ENCODE measurements around the gene OXLD1.

Gene OXLD1

GRCh38 chr17:81682565-81683207, 16.3 kb upstream of the OXLD1 start:
- DNase-seq = no peak

GRCh38 chr17:81681672-81682071, 15.3 kb upstream of the OXLD1 start:
- no peak for DNase-seq

GRCh38 chr17:81680150-81680549, 13.7 kb upstream of the OXLD1 start:
- DNase-seq = no peak

GRCh38 chr17:81676906-81677305, 10.5 kb upstream of the OXLD1 start:
- no peak for DNase-seq

- peak; percentile 34 for DNase-seq
Observed at GRCh38 chr17:81675515-81676221, 9.3 kb upstream of the OXLD1 start.

- DNase-seq = no peak
Observed at GRCh38 chr17:81673561-81674258, 7.3 kb upstream of the OXLD1 start.

- no peak for DNase-seq
Observed at GRCh38 chr17:81672954-81673353, 6.5 kb upstream of the OXLD1 start.

- no peak for DNase-seq
Observed at GRCh38 chr17:81672504-81672903, 6.1 kb upstream of the OXLD1 start.

GRCh38 chr17:81667754-81668153, 1.3 kb upstream of the OXLD1 start:
- DNase-seq = no peak

- DNase-seq = no peak
Observed at GRCh38 chr17:81666092-81666341, 388 bp downstream of the OXLD1 start.

- no peak for DNase-seq
Observed at GRCh38 chr17:81665205-81666091, 957 bp downstream of the OXLD1 start.

- no peak for DNase-seq
Observed at GRCh38 chr17:81664051-81664470, 2.3 kb downstream of the OXLD1 start.

- no peak for DNase-seq
Observed at GRCh38 chr17:81662002-81662401, 4.4 kb downstream of the OXLD1 start.

- DNase-seq = no peak
Observed at GRCh38 chr17:81660441-81660840, 6.0 kb downstream of the OXLD1 start.

GRCh38 chr17:81659038-81659437, 7.4 kb downstream of the OXLD1 start:
- DNase-seq = no peak

- no peak for DNase-seq
Observed at GRCh38 chr17:81656835-81657234, 9.6 kb downstream of the OXLD1 start.

GRCh38 chr17:81656118-81656743, 10.2 kb downstream of the OXLD1 start, which contains the start of gene PDE6G:
PDE6G (minus strand) TSS chr17:81656542; CDS start chr17:81653305, 3,237 bp downstream.
- no peak for DNase-seq

GRCh38 chr17:81655378-81656117, 10.9 kb downstream of the OXLD1 start:
- no peak for DNase-seq

GRCh38 chr17:81652906-81653771, 13.3 kb downstream of the OXLD1 start:
- DNase-seq = no peak

- peak; percentile 89 for DNase-seq
Observed at GRCh38 chr17:81651692-81652091, 14.7 kb downstream of the OXLD1 start.

GRCh38 chr17:81650951-81651350, 15.5 kb downstream of the OXLD1 start:
- DNase-seq = no peak
